Gastrocnemius medialis (tissue), 4 donors: Measurements from ENCODE around the gene MROH8.

ENCODE experiments used
- CTCF ChIP-seq, 5 experiments: fragments of 450-650 bp in 3 of 5; fragments of 200-600 bp in 2 of 5; sonication (generic) in 2 of 5; IDR thresholded peaks in 4 of 5; conservative IDR thresholded peaks in 1 of 5; 1 replicate in 4 of 5; 2 replicates in 1 of 5; pipeline ENCODE4 v1.5.1; 2016 to 2019; ENCODE audit warnings: antibody characterized with exemption in 5 of 5, mild to moderate bottlenecking in 3 of 5, moderate library complexity in 3 of 5
- POLR2A ChIP-seq, 2 donors: fragments of 450-650 bp; IDR thresholded peaks; one replicate each; pipeline ENCODE4 v1.6.1; 2017; ENCODE audit warnings: antibody characterized with exemption in 2 of 2, mild to moderate bottlenecking in 2 of 2, moderate library complexity in 2 of 2

DNA sequence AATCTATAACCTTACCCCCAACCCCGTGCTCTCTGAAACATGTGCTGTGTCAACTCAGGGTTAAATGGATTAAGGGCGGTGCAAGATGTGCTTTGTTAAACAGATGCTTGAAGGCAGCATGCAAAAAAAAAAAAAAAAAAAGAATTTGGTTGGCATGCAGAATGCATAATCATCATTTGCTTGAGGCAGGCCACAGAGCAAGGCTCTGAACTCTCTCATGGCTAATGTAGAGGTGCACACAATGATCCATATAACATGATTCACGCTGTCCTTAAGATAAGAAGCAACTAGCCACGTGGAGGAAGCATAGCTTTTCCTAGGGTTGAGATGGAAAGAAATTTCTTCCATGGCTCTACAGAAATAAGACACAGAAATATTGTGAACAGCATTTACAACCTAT is 27.8 kb downstream of the MROH8 start:
- TF ChIP-seq CTCF (IDR thresholded peaks at IDR 0.05 in 4 of 5, conservative IDR thresholded peaks at IDR 0.05 in 1 of 5) (no peak), POLR2A (IDR thresholded peaks at IDR 0.05) (no peak)
